Activated CD4-positive, alpha-beta T cell treated with anti-CD3 and anti-CD28 coated beads for 36 hours (primary cell): ENCODE measurements around the gene CPA5. TPM values are rescaled to one million over a fixed set of nuclear protein-coding genes. Genes with fewer than 3 reads are reported as not detected.

Experiments
- ATAC-seq: fragments of 200-7000 bp; cut with Tn5 transposase; one replicate; pipeline ENCODE4 v1.10.0; 2021; ENCODE audit warnings: mild to moderate bottlenecking, moderate library complexity
- CTCF ChIA-PET: fragments of 350-600 bp; sonication (Branson Sonifier 250); formaldehyde crosslinking; loops from one replicate; lab custom pipeline; 2021; ENCODE audit warnings: antibody characterized with exemption; lab: Charles Lee
- POLR2A ChIA-PET: fragments of 350-600 bp; sonication (Branson Sonifier 250); formaldehyde crosslinking; loops from one replicate; lab custom pipeline; 2021; ENCODE audit warnings: antibody characterized with exemption, inconsistent platforms; lab: Charles Lee
- DNase-seq: peaks from one replicate; pipeline ENCODE4 v3.0.0-alpha.2; 2020
- H3K27ac Mint-ChIP-seq: one replicate; pipeline ENCODE4 v1.8.0; 2021; ENCODE audit warnings: mixed read lengths
- H3K27me3 Mint-ChIP-seq: one replicate; pipeline ENCODE4 v1.8.0; 2021; ENCODE audit warnings: mixed read lengths
- H3K36me3 Mint-ChIP-seq: one replicate; pipeline ENCODE4 v1.8.0; 2021; ENCODE audit warnings: low read depth, mixed read lengths
- H3K4me1 Mint-ChIP-seq: one replicate; pipeline ENCODE4 v1.8.0; 2021; ENCODE audit warnings: mixed read lengths
- H3K4me3 Mint-ChIP-seq: one replicate; pipeline ENCODE4 v1.8.0; 2021; ENCODE audit warnings: mild to moderate bottlenecking, moderate library complexity, mixed read lengths
- H3K9me3 Mint-ChIP-seq: one replicate; pipeline ENCODE4 v1.8.0; 2021; ENCODE audit warnings: low read depth, mixed read lengths
- intact Hi-C, 2 experiments: fragments of 100-400 bp; cut with DNase I in 1 of 2; cut with micrococcal nuclease in 1 of 2; formaldehyde crosslinking; loops; one replicate each; pipeline versions ENCODE4 v1.14.2 to v1.15.1; 2022 to 2024; cut with DNase I, micrococcal nuclease
- total RNA-seq, 2 experiments: library from RNA; stranded (reverse); gene quantifications; one replicate each; pipeline ENCODE4 v1.2.3, GENCODE V29; 2021

CPA5 gene
- total RNA-seq, 2 experiments from 2014 or later = 0.39 to 0.56 TPM

- DNase-seq (peak; percentile 31), ATAC-seq (peak; percentile 64)
- H3K27ac Mint-ChIP-seq = no peak overlapping the region
- ChIA-PET CTCF (interaction anchor here (0.6 kb wide), 1 partner anchor 21 kb away, joined by 3 read pairs; no protein-coding TSS in a partner anchor), POLR2A (no interaction called here)
- H3K36me3 Mint-ChIP-seq = no peaks in the 10 kb centered on the region
- peaks cover 15% of the 10 kb centered on the region for H3K4me1 Mint-ChIP-seq
- intact Hi-C loops = no loop called here
- H3K4me3 Mint-ChIP-seq = no peak overlapping the region
- no peaks in the 10 kb centered on the region for H3K9me3 Mint-ChIP-seq
- no peaks in the 10 kb centered on the region for H3K27me3 Mint-ChIP-seq
Observed at GRCh38 chr7:130350945-130351790, 6.6 kb downstream of the CPA5 start.

- no peak overlapping the region for H3K4me3 Mint-ChIP-seq
- H3K9me3 Mint-ChIP-seq = no peaks in the 10 kb centered on the region
- no peak overlapping the region for H3K27ac Mint-ChIP-seq
- no peaks in the 10 kb centered on the region for H3K36me3 Mint-ChIP-seq
- ATAC-seq (no peak), DNase-seq (no peak)
- ChIA-PET POLR2A (no interaction called here), CTCF (no interaction called here)
- no peaks in the 10 kb centered on the region for H3K27me3 Mint-ChIP-seq
- peaks cover 15% of the 10 kb centered on the region for H3K4me1 Mint-ChIP-seq
- intact Hi-C loops = no loop called here
Observed at GRCh38 chr7:130351791-130352090, 7.1 kb downstream of the CPA5 start.

- intact Hi-C loops = no loop called here
- POLR2A ChIA-PET = no interaction called here
- CTCF ChIA-PET = no interaction called here
Observed at GRCh38 chr7:130352194-130353074, 7.8 kb downstream of the CPA5 start.

GRCh38 chr7:130353196-130353595, 8.6 kb downstream of the CPA5 start:
- H3K4me3 Mint-ChIP-seq = no peak overlapping the region
- no peaks in the 10 kb centered on the region for H3K9me3 Mint-ChIP-seq
- no peaks in the 10 kb centered on the region for H3K36me3 Mint-ChIP-seq
- ATAC-seq = no peak
- ChIA-PET POLR2A (no interaction called here), CTCF (no interaction called here)
- H3K27ac Mint-ChIP-seq = no peak overlapping the region
- H3K27me3 Mint-ChIP-seq = no peaks in the 10 kb centered on the region
- intact Hi-C loops = no loop called here
- no peak for DNase-seq
- peaks cover 15% of the 10 kb centered on the region for H3K4me1 Mint-ChIP-seq

More at GRCh38 chr7:130352194-130353074, 7.8 kb downstream of the CPA5 start:
- Mint-ChIP-seq H3K27me3 (no peaks in the 10 kb centered on the region), H3K9me3 (no peaks in the 10 kb centered on the region), H3K27ac (no peak overlapping the region), H3K4me3 (no peak overlapping the region), H3K36me3 (no peaks in the 10 kb centered on the region), H3K4me1 (peaks cover 15% of the 10 kb centered on the region)
- DNase-seq (no peak), ATAC-seq (no peak)

GRCh38 chr7:130356121-130356875, 11.7 kb downstream of the CPA5 start:
- Mint-ChIP-seq H3K4me3 (no peak overlapping the region), H3K27me3 (no peaks in the 10 kb centered on the region), H3K9me3 (peaks cover 4% of the 10 kb centered on the region), H3K27ac (peak overlapping the region; percentile 37), H3K36me3 (no peaks in the 10 kb centered on the region), H3K4me1 (peaks cover 3% of the 10 kb centered on the region)
- CTCF ChIA-PET = no interaction called here
- ATAC-seq (no peak), DNase-seq (no peak)
- POLR2A ChIA-PET = no interaction called here
- intact Hi-C loops = no loop called here

- Mint-ChIP-seq H3K9me3 (peaks cover 4% of the 10 kb centered on the region), H3K4me3 (no peak overlapping the region), H3K27me3 (no peaks in the 10 kb centered on the region), H3K27ac (peak overlapping the region; percentile 37), H3K4me1 (no peaks in the 10 kb centered on the region), H3K36me3 (no peaks in the 10 kb centered on the region)
- intact Hi-C loops = no loop called here
- ChIA-PET CTCF (interaction anchor here (0.6 kb wide), 1 partner anchor 70 kb away, joined by 3 read pairs; no protein-coding TSS in a partner anchor), POLR2A (no interaction called here)
- DNase-seq (peak; percentile 50), ATAC-seq (no peak)
Observed at GRCh38 chr7:130356876-130357611, 12.4 kb downstream of the CPA5 start.

- no peak for DNase-seq
Observed at GRCh38 chr7:130358471-130358870, 13.9 kb downstream of the CPA5 start.

GRCh38 chr7:130359276-130359857, 14.8 kb downstream of the CPA5 start:
- no peaks in the 10 kb centered on the region for H3K27me3 Mint-ChIP-seq
- peaks cover 4% of the 10 kb centered on the region for H3K9me3 Mint-ChIP-seq
- ChIA-PET CTCF (no interaction called here), POLR2A (no interaction called here)
- no peak overlapping the region for H3K27ac Mint-ChIP-seq
- H3K4me3 Mint-ChIP-seq = no peak overlapping the region
- ATAC-seq (no peak), DNase-seq (no peak)
- no peaks in the 10 kb centered on the region for H3K36me3 Mint-ChIP-seq
- intact Hi-C loops = no loop called here
- peaks cover 13% of the 10 kb centered on the region for H3K4me1 Mint-ChIP-seq

More at GRCh38 chr7:130358471-130358870, 13.9 kb downstream of the CPA5 start:
- intact Hi-C loops = no loop called here
- no peak for ATAC-seq
- H3K4me1 Mint-ChIP-seq = peaks cover 6% of the 10 kb centered on the region
- H3K27me3 Mint-ChIP-seq = no peaks in the 10 kb centered on the region
- no peak overlapping the region for H3K27ac Mint-ChIP-seq
- ChIA-PET CTCF (interaction anchor here (1.0 kb wide), 1 partner anchor 13 kb away, joined by 4 read pairs; the partner anchor contains the start of gene CPA5), POLR2A (no interaction called here)
- no peaks in the 10 kb centered on the region for H3K36me3 Mint-ChIP-seq
- peaks cover 4% of the 10 kb centered on the region for H3K9me3 Mint-ChIP-seq
- H3K4me3 Mint-ChIP-seq = no peak overlapping the region

GRCh38 chr7:130360518-130360917, 15.9 kb downstream of the CPA5 start:
- Mint-ChIP-seq H3K4me1 (peaks cover 17% of the 10 kb centered on the region), H3K27ac (no peak overlapping the region), H3K4me3 (no peak overlapping the region), H3K9me3 (peaks cover 4% of the 10 kb centered on the region), H3K36me3 (no peaks in the 10 kb centered on the region), H3K27me3 (no peaks in the 10 kb centered on the region)
- intact Hi-C loops = loop anchor here in 1 of 2 experiments (5.0 kb wide), 1 partner anchor 287 kb away; no protein-coding TSS in a partner anchor
- POLR2A ChIA-PET = no interaction called here
- CTCF ChIA-PET = no interaction called here
- DNase-seq (no peak), ATAC-seq (no peak)

GRCh38 chr7:130361681-130362080, 17.1 kb downstream of the CPA5 start:
- DNase-seq (no peak), ATAC-seq (no peak)
- Mint-ChIP-seq H3K4me1 (peaks cover 21% of the 10 kb centered on the region), H3K9me3 (peaks cover 4% of the 10 kb centered on the region), H3K27me3 (no peaks in the 10 kb centered on the region), H3K27ac (no peak overlapping the region), H3K4me3 (no peak overlapping the region), H3K36me3 (no peaks in the 10 kb centered on the region)
- intact Hi-C loops = loop anchor here in 1 of 2 experiments (5.0 kb wide), 1 partner anchor 286 kb away; no protein-coding TSS in a partner anchor
- CTCF ChIA-PET = no interaction called here
- POLR2A ChIA-PET = no interaction called here
